Tibial artery (tissue), 4 donors: ENCODE measurements around the gene NR1H2.

Source experiments
- DNase-seq, 2 donors: peaks; one replicate each; pipeline ENCODE4 v3.0.0-alpha.2; 2019
- H3K27ac ChIP-seq, 2 donors: fragments of 200-600 bp; sonication (generic) in 1 of 2; 1 replicate in 1 of 2; 2 replicates in 1 of 2; pipeline ENCODE4 v1.5.1; 2018 to 2019; ENCODE audit warnings: mild to moderate bottlenecking in 1 of 2
- H3K27me3 ChIP-seq, 2 donors: fragments of 200-600 bp; sonication (generic) in 1 of 2; one replicate each; pipeline versions ENCODE4 v1.5.1 to v1.6.0; 2016 to 2019
- H3K36me3 ChIP-seq, 3 donors: fragments of 200-600 bp; sonication (generic) in 2 of 3; one replicate each; pipeline ENCODE4 v1.5.1; 2016 to 2019; ENCODE audit warnings: mild to moderate bottlenecking in 2 of 3
- H3K4me1 ChIP-seq, 4 donors: fragments of 200-600 bp; sonication (generic) in 2 of 4; 1 replicate in 3 of 4; 2 replicates in 1 of 4; pipeline ENCODE4 v1.5.1; 2016 to 2019
- H3K4me3 ChIP-seq, 2 donors: fragments of 200-600 bp; sonication (generic) in 1 of 2; 1 replicate in 1 of 2; 2 replicates in 1 of 2; pipeline ENCODE4 v1.5.1; 2018 to 2019; ENCODE audit warnings: mild to moderate bottlenecking in 2 of 2
- H3K9me3 ChIP-seq, 3 donors: fragments of 200-600 bp; sonication (generic) in 1 of 3; one replicate each; pipeline ENCODE4 v1.5.1; 2016 to 2019
- CTCF ChIP-seq, 2 experiments: fragments of 200-600 bp in 1 of 2; fragments of 450-650 bp in 1 of 2; IDR thresholded peaks; one replicate each; pipeline ENCODE4 v1.5.1; 2017 to 2019; ENCODE audit warnings: antibody characterized with exemption in 2 of 2, mild to moderate bottlenecking in 1 of 2, moderate library complexity in 1 of 2
- intact Hi-C: fragments of 100-400 bp; cut with DNase I; formaldehyde crosslinking; loops from one replicate; pipeline ENCODE4 v1.15.0; 2023; ENCODE audit warnings: low total_unique reads

NR1H2 gene

GRCh38 chr19:50398675-50399367 lies 22.6 kb downstream of the NR1H2 start:
- Histone ChIP-seq H3K9me3 (no peaks in the 10 kb centered on the region), H3K36me3 (peaks cover 5 to 30% (median 17%) of the 10 kb centered on the region in 3 donors), H3K4me3 (no peak overlapping the region), H3K4me1 (no peaks in the 10 kb centered on the region), H3K27ac (no peak overlapping the region), H3K27me3 (no peaks in the 10 kb centered on the region)
- no peak for DNase-seq
- intact Hi-C loops, result no loop called here
- no peak for TF ChIP-seq CTCF (IDR thresholded peaks at IDR 0.05)

DNA sequence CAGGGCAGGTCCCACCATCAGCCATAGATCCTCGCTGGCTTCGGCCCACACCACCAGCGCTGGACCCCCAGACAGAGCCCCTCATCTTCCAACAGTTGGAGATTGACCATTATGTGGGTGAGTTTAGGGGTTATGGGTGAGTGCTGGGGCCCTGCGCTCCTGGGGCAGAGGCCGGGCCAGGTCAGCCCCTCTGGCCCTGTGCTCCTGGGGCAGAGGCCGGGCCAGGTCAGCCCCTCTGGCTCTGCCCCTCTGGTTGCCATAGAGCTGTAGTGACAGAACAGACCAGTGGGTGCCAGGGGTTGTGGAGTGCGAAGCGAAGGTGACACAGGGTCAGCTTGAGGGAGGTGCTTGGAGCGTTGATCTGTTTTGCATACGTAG lies 23.1 kb downstream of the NR1H2 start:
- no peak overlapping the region for H3K4me3 ChIP-seq
- peaks cover 7 to 35% (median 17%) of the 10 kb centered on the region in 3 donors for H3K36me3 ChIP-seq
- no peak for DNase-seq
- H3K27me3 ChIP-seq, result no peaks in the 10 kb centered on the region
- no peaks in the 10 kb centered on the region for H3K9me3 ChIP-seq
- intact Hi-C loops, result no loop called here
- H3K4me1 ChIP-seq, result no peaks in the 10 kb centered on the region
- no peak overlapping the region for H3K27ac ChIP-seq
- no peak for TF ChIP-seq CTCF (IDR thresholded peaks at IDR 0.05)

DNA sequence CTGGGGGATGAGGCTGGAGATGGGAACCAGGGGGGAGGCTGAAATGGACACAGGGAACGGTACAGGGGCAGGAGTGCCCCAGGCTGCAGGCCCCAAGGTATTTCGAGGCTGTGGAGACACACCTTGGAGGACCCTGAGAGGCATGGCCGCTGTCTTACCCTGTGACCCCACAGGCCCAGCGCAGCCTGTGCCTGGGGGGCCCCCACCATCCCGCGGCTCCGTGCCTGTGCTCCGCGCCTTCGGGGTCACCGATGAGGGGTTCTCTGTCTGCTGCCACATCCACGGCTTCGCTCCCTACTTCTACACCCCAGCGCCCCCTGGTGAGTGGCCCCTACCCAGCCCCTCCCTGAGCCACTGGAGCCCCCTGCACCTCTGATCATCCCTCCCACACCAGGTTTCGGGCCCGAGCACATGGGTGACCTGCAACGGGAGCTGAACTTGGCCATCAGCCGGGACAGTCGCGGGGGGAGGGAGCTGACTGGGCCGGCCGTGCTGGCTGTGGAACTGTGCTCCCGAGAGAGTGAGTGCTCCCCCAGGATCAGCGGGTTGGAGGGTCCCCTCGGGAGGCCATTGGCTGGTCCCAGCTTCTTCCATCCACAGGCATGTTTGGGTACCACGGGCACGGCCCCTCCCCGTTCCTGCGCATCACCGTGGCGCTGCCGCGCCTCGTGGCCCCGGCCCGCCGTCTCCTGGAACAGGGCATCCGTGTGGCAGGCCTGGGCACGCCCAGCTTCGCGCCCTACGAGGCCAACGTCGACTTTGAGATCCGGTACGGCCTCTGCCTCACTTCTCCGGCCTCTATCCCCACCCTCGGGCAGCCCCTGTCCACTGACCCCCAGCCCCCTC lies 25.6 kb downstream of the NR1H2 start:
- H3K27ac ChIP-seq, result no peak overlapping the region
- no peak for DNase-seq
- TF ChIP-seq CTCF (IDR thresholded peaks at IDR 0.05), result no peak
- intact Hi-C loops, result no loop called here
- H3K4me3 ChIP-seq, result no peak overlapping the region
- H3K9me3 ChIP-seq, result no peaks in the 10 kb centered on the region
- peaks cover 7 to 45% (median 20%) of the 10 kb centered on the region in 3 donors for H3K36me3 ChIP-seq
- no peaks in the 10 kb centered on the region for H3K4me1 ChIP-seq
- H3K27me3 ChIP-seq, result no peaks in the 10 kb centered on the region

DNA sequence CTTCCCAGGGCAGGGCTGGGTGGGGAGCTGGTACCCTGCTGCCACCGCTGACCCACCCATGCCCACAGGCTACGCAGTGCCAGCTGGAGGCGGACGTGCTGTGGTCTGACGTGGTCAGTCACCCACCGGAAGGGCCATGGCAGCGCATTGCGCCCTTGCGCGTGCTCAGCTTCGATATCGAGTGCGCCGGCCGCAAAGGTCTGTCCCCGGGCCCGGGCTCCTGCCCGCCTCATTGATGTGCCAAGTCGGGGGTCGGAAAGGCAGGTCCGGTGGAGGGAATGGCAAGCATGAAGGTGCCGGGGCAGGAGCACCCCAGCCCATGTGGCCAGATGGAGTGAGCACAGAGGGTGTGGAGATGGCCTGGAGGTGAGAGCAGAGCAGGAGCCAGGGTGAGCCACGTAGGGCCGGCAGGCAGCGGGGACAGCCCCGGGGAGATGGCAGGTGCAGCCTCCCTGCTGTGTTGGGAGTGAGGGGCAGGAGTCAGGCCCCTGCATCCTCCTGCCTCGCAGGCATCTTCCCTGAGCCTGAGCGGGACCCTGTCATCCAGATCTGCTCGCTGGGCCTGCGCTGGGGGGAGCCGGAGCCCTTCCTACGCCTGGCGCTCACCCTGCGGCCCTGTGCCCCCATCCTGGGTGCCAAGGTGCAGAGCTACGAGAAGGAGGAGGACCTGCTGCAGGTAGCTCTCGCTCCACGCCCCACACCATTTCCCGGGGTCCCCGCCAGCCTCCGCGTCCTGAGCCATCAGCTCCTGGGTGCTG lies 26.5 kb downstream of the NR1H2 start:
- no peak overlapping the region for H3K4me3 ChIP-seq
- intact Hi-C loops, result no loop called here
- no peaks in the 10 kb centered on the region for H3K9me3 ChIP-seq
- no peak overlapping the region for H3K27ac ChIP-seq
- no peaks in the 10 kb centered on the region for H3K27me3 ChIP-seq
- H3K4me1 ChIP-seq, result no peaks in the 10 kb centered on the region
- peaks cover 7 to 50% (median 25%) of the 10 kb centered on the region in 3 donors for H3K36me3 ChIP-seq
- no peak for TF ChIP-seq CTCF (IDR thresholded peaks at IDR 0.05)
- no peak for DNase-seq

GRCh38 chr19:50406156-50406820 lies 30.0 kb downstream of the NR1H2 start:
- intact Hi-C loops, result no loop called here

More at GRCh38 chr19:50406156-50406820, 30.0 kb downstream of the NR1H2 start:
- DNase-seq, result no peak
- H3K4me1 ChIP-seq, result no peaks in the 10 kb centered on the region
- no peak overlapping the region for H3K4me3 ChIP-seq
- TF ChIP-seq CTCF (IDR thresholded peaks at IDR 0.05), result no peak
- no peak overlapping the region for H3K27ac ChIP-seq
- H3K9me3 ChIP-seq, result no peaks in the 10 kb centered on the region
- H3K36me3 ChIP-seq, result peaks cover 12 to 71% (median 39%) of the 10 kb centered on the region in 3 donors
- no peaks in the 10 kb centered on the region for H3K27me3 ChIP-seq
